GM12873 (cell line): ENCODE measurements around the gene SSB.

Source experiments
- CTCF ChIP-seq: IDR thresholded peaks from 2 replicates; pipeline ENCODE4 v1.5.1; 2012; ENCODE audit warnings: low read depth, mild to moderate bottlenecking, moderate library complexity, low read length, control low read depth; ENCODE audit not compliant: insufficient read depth; ENCODE audit errors: missing control alignments

SSB gene

GRCh38 chr2:169761251-169761969 is 37.3 kb upstream of the SSB start:
- TF ChIP-seq CTCF: no peak

GRCh38 chr2:169761970-169762292 is 36.7 kb upstream of the SSB start:
- no peak for TF ChIP-seq CTCF

- no peak for TF ChIP-seq CTCF
Measured at GRCh38 chr2:169765523-169765922, 33.1 kb upstream of the SSB start.

GRCh38 chr2:169767243-169767888 is 31.3 kb upstream of the SSB start:
- peak; percentile 67 for TF ChIP-seq CTCF

GRCh38 chr2:169768262-169768995 is 30.2 kb upstream of the SSB start:
- no peak for TF ChIP-seq CTCF

GRCh38 chr2:169771021-169771420 is 27.6 kb upstream of the SSB start:
- TF ChIP-seq CTCF: no peak

GRCh38 chr2:169771612-169772011 is 27.1 kb upstream of the SSB start:
- TF ChIP-seq CTCF: no peak
